CD4-positive, alpha-beta T cell treated with Interleukin-12 subunit alpha and Interleukin-12 subunit beta, for 1 hour (primary cell): ENCODE measurements around the gene PPP1R18.
"Not testable (repeated sequence)": the region's sequence is repeated elsewhere in the genome, so short reads cannot be mapped to it uniquely, and the experiment has no call there.

Experiments
- DNase-seq: peaks from one replicate; pipeline ENCODE4 v3.0.0-alpha.2; 2020

The PPP1R18 gene

DNA sequence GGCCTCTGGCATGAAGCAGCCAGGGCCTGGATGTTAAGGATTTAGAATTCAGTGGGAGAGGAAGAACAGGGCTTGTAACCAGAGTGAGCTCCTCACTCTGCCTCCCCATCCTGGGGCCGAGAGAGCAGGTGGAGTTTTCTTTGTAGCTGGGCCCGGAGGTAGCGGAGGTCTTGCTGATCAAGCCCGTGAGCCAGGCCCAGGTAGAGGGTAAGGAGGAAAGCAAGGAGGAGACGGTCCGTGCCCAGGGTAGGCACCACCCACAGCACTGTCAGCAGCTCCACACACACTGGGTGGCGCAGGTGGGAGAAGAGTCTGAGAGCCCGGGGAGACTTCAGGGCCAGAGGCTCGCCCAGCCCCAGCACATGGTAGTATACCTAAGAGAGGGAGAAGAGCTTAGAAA, 2.1 kb upstream of the PPP1R18 start:
- DNase-seq: no peak

DNA sequence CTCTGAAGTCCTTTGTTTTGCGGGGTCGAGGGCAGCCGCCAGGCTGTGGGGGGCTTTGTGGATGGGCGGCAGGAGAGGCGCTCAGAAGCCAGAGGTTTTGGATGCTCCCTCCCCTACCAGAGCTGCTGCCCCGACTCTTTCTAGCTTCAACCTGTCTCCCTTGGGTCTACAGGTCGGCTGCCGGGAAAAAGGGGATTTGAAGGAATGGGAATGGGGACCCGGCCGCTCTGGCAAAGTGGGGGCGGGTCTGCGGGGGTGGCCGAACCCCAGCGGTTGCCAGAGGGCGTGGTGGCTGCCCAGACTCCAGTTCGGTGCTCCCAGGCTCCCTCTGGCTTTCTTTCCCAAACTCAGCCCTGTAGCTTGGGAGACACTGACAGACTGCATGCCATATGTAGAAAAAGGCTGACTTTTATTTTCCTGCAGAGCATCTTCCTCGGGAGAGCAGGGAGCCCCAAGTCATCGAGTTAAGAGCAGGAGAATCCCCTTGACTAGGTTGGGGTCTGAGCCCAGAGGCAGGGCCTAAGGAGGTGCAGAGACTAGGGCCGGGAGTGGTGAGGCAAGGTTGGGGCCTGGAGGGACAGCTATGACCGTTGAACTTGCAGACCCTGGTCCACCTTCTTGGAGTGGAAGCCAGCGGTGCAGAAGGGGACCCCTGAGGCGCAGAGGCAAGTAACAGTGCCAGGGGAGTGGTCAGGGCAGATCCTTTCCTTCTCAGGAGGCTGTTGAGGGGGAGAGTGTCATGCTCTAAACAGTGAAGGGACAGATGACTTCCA, 1.4 kb upstream of the PPP1R18 start:
- no peak for DNase-seq

DNA sequence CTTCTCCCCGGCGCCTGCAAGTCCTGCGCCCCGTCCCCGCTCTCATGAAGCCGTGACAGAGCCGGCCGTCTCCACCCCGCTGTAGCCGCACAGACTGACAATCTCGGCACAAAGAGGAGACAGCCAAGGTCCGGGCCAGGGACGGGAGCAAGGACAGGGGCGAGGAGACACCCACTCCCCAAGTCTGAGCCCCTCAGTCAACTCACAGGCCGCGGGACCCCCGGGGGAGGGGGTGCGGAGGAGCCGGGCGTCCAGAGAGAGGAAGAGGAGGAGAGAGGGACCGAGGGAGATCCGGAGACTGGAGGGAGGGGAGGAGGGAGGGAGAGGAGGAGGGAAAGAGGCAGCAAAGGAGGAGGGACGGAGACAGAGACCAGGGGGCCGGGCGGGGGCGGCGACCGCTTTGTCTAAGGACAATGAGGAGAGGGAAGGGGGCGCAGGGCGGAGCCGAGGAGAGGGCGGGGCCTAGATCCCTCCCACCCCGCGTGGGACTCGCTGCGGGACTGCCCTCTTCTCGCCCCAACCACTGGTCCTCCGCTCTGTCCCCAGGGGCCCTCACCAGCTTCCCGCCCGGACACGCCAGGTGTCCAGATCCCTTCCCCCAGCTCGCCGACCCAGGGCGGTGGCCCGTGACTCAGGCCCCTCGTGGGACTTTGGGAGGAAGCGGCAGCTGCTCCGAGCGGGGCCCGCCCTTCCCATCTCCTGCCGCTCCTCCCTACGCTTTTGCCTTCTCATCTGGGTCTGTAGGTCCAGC, 638 bp upstream of the PPP1R18 start:
- DNase-seq: peak; percentile 81

DNA sequence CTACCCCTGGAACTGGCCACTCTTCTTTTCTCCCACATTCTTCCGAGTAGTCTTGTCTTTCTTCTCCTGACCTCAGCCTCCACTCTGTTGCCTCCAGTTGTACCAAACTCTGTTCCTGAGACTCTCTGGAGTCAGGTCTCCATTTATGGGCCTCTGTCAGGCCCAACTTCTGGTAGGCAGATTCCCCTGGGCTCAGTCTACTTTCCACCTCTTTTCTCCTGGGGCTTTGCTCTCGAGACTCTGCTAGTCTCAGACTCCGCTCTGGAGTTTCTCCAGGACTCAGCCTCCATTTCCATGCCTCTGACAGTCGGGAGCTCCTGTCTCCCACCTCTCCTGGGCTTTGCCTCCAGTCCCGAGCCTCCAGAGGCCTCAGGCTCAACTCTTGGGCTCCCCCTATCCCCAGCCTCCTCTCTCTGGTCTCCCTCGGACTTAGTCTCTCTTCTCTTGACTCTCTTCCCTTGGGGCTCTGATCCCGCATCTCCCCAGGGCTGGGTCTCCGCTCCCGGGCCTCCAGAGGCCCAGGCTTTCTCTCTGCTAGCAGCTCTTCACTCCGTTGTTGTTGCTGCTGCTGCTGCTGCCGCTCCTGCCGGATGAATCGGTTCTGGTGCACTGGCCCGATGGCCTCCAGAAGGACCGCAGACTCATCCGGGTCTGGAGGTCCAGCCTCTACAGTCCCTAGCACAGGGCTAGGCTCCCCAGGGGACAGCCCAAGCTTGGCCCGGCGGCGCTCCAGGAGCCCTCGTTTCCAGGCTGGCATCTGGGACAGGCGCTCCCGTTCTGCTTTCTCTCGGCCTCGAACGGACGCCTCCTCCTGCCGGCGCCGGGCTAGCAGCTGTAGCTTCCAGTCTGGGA, 1.1 kb downstream of the PPP1R18 start:
- no peak for DNase-seq

DNA sequence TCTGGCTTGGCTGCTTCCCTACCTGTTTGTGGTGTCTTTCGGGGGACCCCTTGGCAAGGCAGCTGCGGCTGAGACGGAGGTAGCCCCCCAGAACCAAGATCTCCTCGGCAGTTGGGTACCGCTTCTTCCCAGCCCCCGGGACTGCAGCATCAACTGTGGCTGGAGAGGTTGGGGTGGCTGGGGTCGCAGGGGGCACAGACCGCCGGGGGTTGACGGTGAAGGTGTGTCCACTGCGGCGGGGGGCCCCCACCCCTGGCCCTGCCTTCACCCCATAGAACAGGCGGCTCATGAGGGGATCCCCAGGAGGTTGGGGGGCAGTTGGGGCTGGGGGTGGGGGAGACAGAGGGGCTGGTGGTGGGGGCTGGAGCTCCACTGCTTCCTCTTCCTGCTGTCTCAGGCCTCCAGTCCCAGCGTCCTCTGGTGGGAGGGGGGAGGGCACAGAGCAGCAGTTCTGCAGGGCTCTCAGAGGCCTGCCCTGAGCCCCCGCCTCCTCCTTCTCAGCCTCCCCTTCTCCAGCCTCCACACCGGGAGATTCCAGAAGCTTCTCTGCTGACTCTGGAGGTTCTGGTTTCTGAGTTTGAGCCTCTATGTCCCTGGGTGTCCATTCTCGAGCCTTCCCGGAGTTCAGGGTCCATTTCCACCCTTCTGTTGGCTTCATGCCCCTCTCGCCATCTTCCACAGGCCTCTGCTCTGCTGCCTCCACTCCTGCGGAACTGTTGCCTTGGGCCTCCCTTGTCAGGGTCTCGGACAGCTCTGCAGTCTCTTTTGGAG, 1.9 kb downstream of the PPP1R18 start:
- peak; percentile 56 for DNase-seq

DNA sequence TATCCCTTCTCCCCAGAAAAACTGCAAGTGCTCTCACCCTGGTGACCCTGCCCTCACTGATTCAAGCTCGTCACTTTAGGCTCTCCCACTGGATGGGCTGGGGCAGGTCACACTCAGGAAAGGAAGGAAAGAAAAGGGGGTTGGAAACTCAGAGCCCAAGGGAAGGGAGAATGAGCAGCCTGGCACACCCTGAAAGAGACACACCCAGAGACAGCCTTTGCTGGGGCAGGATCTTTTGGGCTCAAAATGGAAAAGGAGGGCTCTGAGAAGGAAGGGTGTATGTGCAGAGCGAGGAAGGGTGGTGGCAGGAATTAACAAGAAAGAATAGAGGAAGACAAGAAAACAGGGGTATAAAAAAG, 2.5 kb downstream of the PPP1R18 start:
- no peak for DNase-seq

DNA sequence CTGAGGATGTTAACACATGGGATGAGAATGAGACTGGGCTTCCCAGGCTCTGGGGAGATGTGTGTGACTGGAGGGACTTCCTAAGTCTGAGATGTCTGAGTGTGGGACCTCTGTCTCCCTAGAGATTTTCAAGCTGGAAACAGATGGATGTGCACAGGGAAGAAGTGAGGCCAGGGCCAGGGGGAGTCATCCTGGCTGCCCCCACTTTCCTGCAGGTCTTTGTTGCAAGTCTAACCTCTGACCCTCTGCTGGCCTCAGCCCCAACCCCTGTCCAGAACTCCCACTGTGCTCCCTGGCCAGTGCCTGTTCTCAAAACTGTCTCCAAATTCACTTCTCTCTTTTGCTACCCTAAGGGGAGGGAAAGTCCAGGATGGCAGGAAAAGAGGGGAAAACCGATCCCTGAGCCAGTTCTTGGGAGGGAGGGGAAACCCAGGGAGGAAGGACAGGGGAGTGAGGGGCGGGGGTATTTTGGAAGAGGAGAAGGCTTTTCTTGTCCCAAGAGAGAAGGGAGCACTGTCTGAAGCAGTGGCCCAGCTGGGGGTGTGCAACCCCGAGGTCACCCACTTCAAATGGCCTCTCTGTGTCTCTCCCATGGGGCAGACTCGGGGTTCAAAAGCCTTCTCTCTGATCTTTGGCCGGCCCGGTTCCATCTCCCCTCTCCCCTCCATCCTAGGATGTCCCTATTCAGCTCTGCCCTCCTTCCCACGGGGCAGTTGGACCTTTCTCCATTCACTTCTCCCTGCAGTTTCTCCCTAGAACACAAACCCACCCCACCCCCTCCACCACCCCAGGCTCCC, 3.1 kb downstream of the PPP1R18 start:
- no peak for DNase-seq

DNA sequence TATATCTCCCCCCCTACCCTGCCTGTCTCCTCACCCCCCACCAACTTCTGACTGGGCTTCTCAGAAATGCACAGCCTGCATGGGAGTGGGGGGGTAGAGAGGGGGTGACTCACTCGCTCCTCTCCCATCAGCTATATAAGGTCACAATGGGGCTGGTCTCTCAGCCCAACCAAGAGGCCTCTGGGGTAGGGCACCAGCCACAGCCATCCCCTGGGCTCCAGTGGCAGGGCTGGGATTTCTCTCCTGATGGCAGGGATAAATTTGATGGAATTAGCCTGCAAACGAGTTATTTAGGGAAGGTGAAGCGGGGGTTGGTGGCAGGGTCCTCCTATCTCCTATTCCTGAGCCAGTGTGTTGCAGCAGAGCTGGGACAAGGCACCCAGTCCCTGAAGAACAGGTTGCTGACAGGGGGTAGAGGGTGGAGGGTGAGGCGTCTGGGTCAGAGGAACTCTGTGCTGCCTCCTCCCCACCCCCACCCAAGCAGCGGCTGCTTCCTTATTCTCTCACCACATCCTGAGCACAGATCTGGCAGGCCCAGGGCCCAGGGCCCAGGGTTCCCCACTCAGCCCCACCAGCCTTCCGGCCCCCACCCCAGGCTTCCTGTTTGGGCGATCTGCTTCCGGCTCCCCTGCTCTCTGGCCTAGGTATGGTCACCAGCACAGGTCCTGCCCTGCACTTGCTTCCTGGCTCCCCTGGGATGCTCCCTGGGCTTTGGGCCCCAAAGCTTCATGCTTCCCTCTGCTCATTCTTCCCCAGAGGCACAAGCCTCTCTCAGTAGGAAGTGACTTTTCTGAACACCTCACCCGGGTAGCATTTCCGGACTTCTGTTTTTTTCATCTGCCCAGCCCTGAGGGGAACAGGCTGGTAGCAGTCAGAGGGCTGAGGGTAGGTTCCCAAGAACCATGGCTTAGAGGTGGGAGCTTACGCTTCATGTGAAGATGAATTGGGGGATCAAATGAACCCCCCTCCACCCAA, 4.0 kb downstream of the PPP1R18 start:
- DNase-seq: peak; percentile 89

DNA sequence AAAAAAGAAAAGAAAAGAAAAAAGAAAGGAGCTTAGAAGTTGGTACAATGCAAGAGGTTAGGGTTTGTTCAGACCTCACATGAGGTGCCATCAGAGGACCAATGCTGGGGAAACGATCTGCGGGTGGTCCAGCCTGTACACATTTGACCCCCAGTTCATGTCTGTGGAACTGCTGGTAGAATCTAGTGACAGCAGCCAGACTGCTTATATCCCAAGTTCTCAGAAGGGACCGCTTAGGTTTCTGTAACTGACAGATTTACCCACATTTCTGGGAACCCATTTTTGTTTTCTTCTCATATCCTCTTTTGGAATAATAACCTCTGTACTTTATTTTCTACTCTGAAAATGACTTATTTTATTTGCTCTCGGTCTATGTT, 4.7 kb downstream of the PPP1R18 start:
- DNase-seq: no peak

DNA sequence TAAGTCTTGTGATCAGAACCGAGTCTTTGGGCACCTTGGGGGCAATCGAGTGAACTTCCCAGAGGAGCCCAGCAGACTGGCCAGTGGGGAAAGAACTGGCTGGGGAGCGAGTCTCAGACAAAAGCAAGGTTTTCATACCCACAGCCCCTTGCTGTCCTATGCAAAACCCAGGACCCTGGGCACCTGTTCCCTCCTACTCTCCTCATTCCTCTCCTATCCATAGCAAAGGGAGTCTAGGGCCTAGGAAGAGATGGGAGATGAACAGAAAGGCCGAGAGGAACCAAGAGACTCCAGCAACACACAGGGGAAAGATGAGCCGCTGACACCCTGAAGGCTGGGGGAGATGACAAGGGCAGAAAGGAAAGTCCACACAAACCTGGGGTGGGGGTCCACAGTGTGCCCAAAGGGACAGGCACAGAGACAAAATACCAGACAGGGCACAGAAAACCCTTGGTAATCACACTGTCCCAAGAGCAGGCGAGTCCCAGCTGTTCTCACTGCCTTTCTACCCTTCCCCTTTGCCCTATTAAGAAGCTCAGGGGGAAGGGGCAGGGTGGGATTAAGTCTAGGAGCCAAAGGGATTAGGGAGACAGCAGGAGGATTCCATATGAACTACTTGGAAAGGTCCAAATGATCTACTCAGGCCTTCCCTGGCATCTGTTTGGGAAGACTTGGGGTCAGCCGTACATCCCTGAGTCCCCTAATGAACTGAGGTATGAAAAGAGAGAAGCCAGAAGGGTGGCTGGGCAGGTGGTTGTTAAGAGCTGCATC, 6.5 kb downstream of the PPP1R18 start:
- no peak for DNase-seq

DNA sequence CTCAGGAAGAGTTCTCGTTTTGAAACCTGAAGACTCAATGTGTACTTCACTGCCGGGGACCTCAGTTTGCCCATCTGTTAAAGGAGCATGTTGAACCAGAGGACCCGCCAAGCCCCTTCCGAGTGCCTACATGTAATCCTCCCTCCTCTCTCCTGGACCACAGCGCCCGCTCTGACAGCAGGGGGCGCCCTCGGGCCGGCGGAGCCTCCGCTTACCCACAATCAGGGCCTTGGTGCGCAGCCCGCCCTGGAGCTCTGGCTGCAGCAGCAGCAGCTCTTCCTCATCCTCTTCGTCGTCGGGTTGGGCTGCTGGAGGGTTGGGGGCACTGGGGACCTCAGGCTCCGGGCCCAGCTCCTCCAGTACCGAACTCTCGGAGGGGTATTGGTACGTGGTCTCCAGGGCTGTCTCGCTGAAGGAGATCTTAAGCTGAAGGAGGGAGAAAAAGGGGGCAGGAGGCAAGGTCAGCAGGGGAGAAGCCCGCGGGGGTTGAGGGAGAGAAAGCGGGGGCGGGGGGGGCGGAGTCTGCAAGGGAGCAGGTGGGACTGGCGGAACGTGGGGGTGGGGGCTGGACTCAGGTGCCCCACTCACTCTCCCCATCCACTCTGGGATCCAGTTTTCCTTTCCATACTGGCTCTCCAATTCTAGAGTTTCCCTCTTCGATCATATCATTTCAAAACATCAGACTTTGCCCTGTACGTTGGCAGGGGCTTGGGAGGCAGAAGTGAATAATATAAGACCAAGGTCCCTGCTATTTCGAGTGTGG, 7.3 kb downstream of the PPP1R18 start:
- peak; percentile 93 for DNase-seq

DNA sequence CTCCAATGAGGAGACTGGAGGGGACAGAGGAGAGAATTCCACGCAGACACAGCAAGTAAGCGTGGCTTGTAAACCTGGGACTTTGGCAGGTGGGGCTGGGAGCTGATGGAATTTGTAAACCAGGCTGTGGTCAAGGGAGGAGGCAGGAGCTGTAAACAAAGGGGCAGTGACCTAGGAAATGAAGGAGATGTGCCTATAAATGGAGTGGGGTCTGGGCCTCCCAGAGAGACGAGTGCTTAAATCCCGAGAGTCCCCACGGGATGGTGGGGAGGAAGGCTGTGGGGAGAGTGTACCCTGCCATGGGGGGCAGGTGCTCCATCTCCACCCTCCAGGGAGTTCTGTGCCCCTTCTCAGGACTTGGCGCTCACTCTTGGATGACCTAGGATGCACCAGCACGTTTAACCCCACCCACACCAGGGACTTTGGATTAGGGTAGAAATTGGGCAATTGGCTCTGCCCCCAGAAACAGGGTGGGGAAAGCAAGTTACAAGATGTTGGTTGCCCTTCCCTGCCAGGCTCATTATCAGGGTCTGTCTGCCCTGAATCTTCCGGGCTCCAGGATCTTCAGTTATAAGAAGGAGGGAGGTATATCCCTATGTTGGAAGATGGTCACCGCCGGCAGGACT, 9.7 kb downstream of the PPP1R18 start:
- no peak for DNase-seq

DNA sequence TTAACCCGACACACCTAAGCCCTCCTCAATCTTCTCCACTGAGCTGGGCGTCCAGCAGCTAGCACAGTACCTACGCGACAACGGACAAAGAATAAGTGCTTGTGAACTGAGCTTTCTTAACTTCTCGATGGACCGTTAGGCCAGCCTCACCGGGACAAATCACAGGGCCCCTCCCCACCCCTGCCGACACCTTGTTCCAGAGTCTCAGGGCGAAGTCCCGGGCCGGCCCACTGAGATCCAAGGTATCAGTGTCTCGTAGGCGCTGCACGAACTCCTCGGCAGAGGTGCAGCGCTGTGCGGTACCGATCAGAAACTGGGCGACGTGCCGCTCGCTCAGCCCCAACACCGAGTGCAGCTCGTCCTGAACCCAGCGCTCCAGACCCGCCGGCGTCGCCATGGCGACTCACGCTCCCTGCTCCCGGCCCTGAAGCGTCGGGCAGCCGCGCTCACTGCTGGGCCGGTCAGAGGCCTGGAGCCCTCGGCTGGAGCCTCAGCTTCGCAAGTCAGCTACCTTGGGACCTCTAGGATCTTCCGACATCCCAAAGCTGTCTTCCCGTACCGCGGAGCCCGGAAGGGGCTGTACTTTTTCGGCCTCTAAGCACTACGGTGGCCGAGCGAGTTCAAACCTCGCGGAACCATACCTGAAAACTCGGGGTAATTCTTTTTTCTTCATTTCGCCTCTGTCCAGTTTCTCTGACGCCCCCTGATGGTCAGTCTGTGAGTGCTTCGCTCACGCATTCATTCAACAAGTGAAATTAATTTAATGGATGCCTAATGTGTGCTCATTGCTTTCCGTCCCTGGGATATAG, 13.8 kb downstream of the PPP1R18 start, which contains the start of gene DHX16:
TSS of gene DHX16 (minus strand) at position 562 of the 809 bp plus-strand sequence. CDS start at position 397, 165 bp downstream.
- DNase-seq: peak; percentile 94

DNA sequence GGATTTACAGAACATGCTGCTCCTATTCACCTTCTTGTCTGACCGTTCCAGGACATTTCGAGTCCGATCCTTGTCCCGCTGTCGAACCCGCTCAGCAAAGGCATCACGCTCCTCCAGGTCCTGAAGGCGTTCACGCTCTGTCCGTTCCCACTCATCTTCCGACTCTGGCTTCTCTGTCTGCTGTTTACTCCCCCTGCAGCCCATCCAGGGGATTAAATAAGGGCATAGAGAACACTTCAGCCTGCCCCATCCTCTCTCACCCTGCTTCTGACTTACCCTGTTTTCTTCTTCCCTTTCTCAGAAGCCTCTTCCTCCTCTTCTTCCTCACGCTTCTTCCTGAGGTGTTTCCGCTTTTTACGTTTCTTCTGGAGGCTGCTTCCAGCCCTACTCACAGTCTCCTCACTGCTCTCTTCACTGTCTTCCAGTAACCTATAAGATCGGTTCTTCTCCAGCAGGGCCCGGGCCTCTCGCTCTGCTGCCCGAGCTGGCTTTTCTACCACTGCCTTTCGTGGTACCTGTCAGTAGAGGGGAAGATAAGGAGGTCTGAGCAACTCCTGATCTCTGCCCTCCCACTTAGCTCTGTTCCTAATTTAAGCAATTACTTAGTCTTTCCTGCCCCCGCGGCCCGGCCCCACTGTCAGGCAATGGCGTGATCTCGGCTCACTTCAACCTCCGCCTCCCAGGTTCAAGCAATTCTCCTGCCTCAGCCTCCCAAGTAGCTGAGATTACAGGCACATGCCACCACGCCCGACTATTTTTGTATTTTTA, 15.5 kb downstream of the PPP1R18 start:
- no peak for DNase-seq

DNA sequence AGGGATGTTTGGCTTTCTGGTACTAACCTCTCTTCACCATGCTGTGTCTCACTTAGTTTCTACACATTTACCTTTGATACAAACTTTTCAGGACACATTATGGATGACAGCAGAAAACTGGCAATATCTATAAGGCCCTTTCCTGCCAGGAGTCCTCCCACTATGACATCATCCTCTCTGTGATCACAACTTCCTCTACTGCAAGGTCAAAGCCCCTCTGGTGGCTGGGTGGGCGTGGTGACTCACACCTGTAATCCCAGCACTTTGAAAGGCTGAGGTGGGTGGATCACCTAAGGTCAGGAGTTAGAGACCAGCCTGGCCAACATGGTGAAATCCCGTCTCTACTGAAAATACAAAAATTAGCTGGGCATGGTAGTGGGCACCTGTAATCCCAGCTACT, 20.1 kb downstream of the PPP1R18 start:
- not testable (repeated sequence) for DNase-seq

DNA sequence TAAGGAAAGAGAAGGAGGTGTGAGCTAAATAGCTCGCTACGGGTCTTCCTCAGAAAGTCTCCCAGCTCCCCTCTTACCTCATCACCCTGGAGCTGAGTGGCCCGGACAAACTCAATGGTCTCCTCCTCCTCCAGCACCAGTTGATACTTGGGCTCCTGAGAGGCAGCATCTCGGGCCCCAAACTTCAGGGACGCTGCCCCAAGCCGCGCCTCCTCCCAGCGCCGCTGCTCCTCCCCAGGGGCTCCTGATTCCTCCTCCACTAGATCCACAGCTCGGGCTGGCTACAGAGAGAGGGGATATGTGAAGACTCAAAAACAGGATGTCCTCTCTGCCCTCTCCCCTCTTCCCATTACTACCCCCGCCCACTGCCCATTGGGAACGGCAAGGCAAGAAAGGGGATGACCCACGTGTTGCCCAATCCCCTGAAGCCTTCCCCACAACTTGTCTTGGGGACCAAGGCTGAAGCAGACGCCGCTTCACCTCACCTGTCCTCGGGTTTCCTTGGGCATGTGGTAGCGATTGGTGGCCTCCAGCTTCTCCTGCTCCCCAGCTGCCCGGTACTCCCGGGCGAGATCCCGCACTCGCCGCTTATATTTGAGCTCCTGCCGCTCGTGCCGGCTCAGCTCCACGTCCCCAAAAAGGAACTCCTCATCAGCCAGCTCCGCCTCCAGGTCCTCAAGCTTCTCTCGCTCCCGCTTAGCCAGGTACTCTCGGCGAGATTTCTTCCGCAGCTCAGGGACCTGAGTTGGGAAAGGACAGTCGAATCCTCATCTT, 21.3 kb downstream of the PPP1R18 start:
- DNase-seq: no peak
